ENCODE results near the gene MYO10.

DNA sequence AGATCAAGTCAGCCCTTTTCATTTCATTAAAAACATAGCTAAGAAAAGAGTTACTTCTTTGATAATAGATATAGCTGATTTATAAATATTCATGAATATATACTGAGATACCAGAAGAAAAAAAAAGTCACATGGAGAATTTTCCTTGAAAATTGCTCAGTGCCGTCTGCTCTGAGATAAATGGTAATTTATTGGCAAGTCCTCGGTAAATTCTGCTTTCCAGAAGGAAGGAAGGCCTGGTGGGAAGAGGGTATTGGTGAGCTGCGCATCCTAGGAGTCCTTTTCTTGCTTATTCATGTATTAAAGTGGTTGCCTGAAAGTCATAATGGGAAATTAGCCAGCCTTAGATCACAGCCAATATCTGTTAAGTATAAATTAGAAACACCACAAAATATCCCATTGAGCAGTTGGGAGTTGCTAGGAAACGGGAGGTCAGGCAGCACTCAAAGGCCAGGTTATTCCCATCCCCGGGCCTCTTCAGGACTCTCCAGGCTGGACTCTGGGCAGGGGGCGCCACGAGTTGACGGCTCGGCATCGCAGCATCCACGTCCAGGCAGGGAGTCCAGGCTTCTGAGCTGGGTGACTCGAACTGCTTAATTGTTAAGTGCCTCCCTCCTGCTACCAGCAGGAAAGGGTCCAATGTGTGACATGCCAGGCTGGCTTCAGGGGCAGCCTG, 202.6 kb downstream of the MYO10 start:
- TF ChIP-seq, protein P1, sequence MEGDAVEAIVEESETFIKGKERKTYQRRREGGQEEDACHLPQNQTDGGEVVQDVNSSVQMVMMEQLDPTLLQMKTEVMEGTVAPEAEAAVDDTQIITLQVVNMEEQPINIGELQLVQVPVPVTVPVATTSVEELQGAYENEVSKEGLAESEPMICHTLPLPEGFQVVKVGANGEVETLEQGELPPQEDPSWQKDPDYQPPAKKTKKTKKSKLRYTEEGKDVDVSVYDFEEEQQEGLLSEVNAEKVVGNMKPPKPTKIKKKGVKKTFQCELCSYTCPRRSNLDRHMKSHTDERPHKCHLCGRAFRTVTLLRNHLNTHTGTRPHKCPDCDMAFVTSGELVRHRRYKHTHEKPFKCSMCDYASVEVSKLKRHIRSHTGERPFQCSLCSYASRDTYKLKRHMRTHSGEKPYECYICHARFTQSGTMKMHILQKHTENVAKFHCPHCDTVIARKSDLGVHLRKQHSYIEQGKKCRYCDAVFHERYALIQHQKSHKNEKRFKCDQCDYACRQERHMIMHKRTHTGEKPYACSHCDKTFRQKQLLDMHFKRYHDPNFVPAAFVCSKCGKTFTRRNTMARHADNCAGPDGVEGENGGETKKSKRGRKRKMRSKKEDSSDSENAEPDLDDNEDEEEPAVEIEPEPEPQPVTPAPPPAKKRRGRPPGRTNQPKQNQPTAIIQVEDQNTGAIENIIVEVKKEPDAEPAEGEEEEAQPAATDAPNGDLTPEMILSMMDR (IDR thresholded peaks at IDR 0.05; ENCODE audit: borderline replicate concordance, extremely low read depth, low read length, poor library complexity, severe bottlenecking), result no peak
- no peak for TF ChIP-seq EZH2 (IDR thresholded peaks at IDR 0.05; ENCODE audit: borderline replicate concordance, low read depth, low read length, severe bottlenecking)
